ENCODE data around the gene GPR142. TPM values are rescaled to one million over a fixed set of nuclear protein-coding genes. Genes with fewer than 3 reads are reported as not detected.
A peak's percentile ranks its signal among the peaks of the same experiment; 100 is the strongest.

The GPR142 gene
- polyA plus RNA-seq, 4 donors, result 0.19 to 0.93 TPM; not detected in 2

- H3K4me1 ChIP-seq (ENCODE audit: control insufficient read depth in 3 of 3, insufficient read depth in 2 of 3, low read depth in 1 of 3, low read length in 2 of 3), result no peaks in the 10 kb centered on the region
- H3K4me3 ChIP-seq (ENCODE audit: low read depth in 1 of 3, low read length in 3 of 3), result no peak overlapping the region
- H3K27me3 ChIP-seq (ENCODE audit: control insufficient read depth in 3 of 3, insufficient read depth in 3 of 3, low read length in 3 of 3), result peaks cover 0 to 4% (median 0%) of the 10 kb centered on the region in 3 donors
- H3K27ac ChIP-seq (ENCODE audit: low read depth in 1 of 3, low read length in 2 of 3), result no peak overlapping the region
- DNase-seq (no peak), FAIRE-seq (no peak)
- WGBS, 3 donors, result 67 to 75% (median 73%) methylated on average over 4 of the region's 4 CpGs
- H3K36me3 ChIP-seq (ENCODE audit: control insufficient read depth in 3 of 3, insufficient read depth in 2 of 3, low read depth in 1 of 3, low read length in 3 of 3), result no peaks in the 10 kb centered on the region
- peaks cover 0 to 2% of the 10 kb centered on the region in 2 donors for H3K9me3 ChIP-seq (ENCODE audit: control insufficient read depth in 2 of 2, insufficient read depth in 1 of 2, low read depth in 1 of 2, low read length in 1 of 2)
Observed at GRCh38 chr17:74408815-74409214, 41.5 kb downstream of the GPR142 start.

- FAIRE-seq (no peak), DNase-seq (no peak)
- Histone ChIP-seq H3K9me3 (ENCODE audit: control insufficient read depth in 2 of 2, insufficient read depth in 1 of 2, low read depth in 1 of 2, low read length in 1 of 2) (no peaks in the 10 kb centered on the region), H3K4me1 (ENCODE audit: control insufficient read depth in 3 of 3, insufficient read depth in 2 of 3, low read depth in 1 of 3, low read length in 2 of 3) (no peaks in the 10 kb centered on the region), H3K27me3 (ENCODE audit: control insufficient read depth in 3 of 3, insufficient read depth in 3 of 3, low read length in 3 of 3) (no peaks in the 10 kb centered on the region), H3K36me3 (ENCODE audit: control insufficient read depth in 3 of 3, insufficient read depth in 2 of 3, low read depth in 1 of 3, low read length in 3 of 3) (no peaks in the 10 kb centered on the region), H3K27ac (ENCODE audit: low read depth in 1 of 3, low read length in 2 of 3) (no peak overlapping the region), H3K4me3 (ENCODE audit: low read depth in 1 of 3, low read length in 3 of 3) (no peak overlapping the region)
- WGBS, 3 donors, result 64 to 83% (median 76%) methylated on average over 4 of the region's 4 CpGs
Observed at GRCh38 chr17:74410001-74410443, 42.7 kb downstream of the GPR142 start.

- Histone ChIP-seq H3K4me3 (ENCODE audit: low read depth in 1 of 3, low read length in 3 of 3) (no peak overlapping the region), H3K36me3 (ENCODE audit: control insufficient read depth in 3 of 3, insufficient read depth in 2 of 3, low read depth in 1 of 3, low read length in 3 of 3) (no peaks in the 10 kb centered on the region), H3K27me3 (ENCODE audit: control insufficient read depth in 3 of 3, insufficient read depth in 3 of 3, low read length in 3 of 3) (no peaks in the 10 kb centered on the region), H3K27ac (ENCODE audit: low read depth in 1 of 3, low read length in 2 of 3) (no peak overlapping the region), H3K4me1 (ENCODE audit: control insufficient read depth in 3 of 3, insufficient read depth in 2 of 3, low read depth in 1 of 3, low read length in 2 of 3) (peaks cover 0 to 15% (median 6%) of the 10 kb centered on the region in 3 donors), H3K9me3 (ENCODE audit: control insufficient read depth in 2 of 2, insufficient read depth in 1 of 2, low read depth in 1 of 2, low read length in 1 of 2) (no peaks in the 10 kb centered on the region)
- WGBS, 3 donors, result 93 to 95% (median 93%) methylated on average over 8 of the region's 8 CpGs
- FAIRE-seq, result no peak
- DNase-seq, result no peak
Observed at GRCh38 chr17:74412581-74412980, 45.3 kb downstream of the GPR142 start.

GRCh38 chr17:74413491-74413890 is 46.2 kb downstream of the GPR142 start:
- WGBS, 3 donors, result 78 to 86% (median 85%) methylated on average over 7 of the region's 7 CpGs
- Histone ChIP-seq H3K27ac (ENCODE audit: low read depth in 1 of 3, low read length in 2 of 3) (no peak overlapping the region), H3K9me3 (ENCODE audit: control insufficient read depth in 2 of 2, insufficient read depth in 1 of 2, low read depth in 1 of 2, low read length in 1 of 2) (no peaks in the 10 kb centered on the region), H3K4me3 (ENCODE audit: low read depth in 1 of 3, low read length in 3 of 3) (no peak overlapping the region), H3K36me3 (ENCODE audit: control insufficient read depth in 3 of 3, insufficient read depth in 2 of 3, low read depth in 1 of 3, low read length in 3 of 3) (no peaks in the 10 kb centered on the region), H3K27me3 (ENCODE audit: control insufficient read depth in 3 of 3, insufficient read depth in 3 of 3, low read length in 3 of 3) (no peaks in the 10 kb centered on the region), H3K4me1 (ENCODE audit: control insufficient read depth in 3 of 3, insufficient read depth in 2 of 3, low read depth in 1 of 3, low read length in 2 of 3) (peaks cover 0 to 17% (median 7%) of the 10 kb centered on the region in 3 donors)
- no peak for DNase-seq
- no peak for FAIRE-seq

GRCh38 chr17:74414510-74414909 is 47.2 kb downstream of the GPR142 start:
- WGBS, 3 donors, result 77 to 81% (median 80%) methylated on average over 3 of the region's 3 CpGs
- DNase-seq (no peak), FAIRE-seq (no peak)
- Histone ChIP-seq H3K9me3 (ENCODE audit: control insufficient read depth in 2 of 2, insufficient read depth in 1 of 2, low read depth in 1 of 2, low read length in 1 of 2) (no peaks in the 10 kb centered on the region), H3K4me3 (ENCODE audit: low read depth in 1 of 3, low read length in 3 of 3) (no peak overlapping the region), H3K27me3 (ENCODE audit: control insufficient read depth in 3 of 3, insufficient read depth in 3 of 3, low read length in 3 of 3) (no peaks in the 10 kb centered on the region), H3K27ac (ENCODE audit: low read depth in 1 of 3, low read length in 2 of 3) (no peak overlapping the region), H3K36me3 (ENCODE audit: control insufficient read depth in 3 of 3, insufficient read depth in 2 of 3, low read depth in 1 of 3, low read length in 3 of 3) (no peaks in the 10 kb centered on the region), H3K4me1 (ENCODE audit: control insufficient read depth in 3 of 3, insufficient read depth in 2 of 3, low read depth in 1 of 3, low read length in 2 of 3) (peaks cover 0 to 17% (median 7%) of the 10 kb centered on the region in 3 donors)

- peak overlapping the region in 1 of 3 donors; percentile 17 for H3K27ac ChIP-seq (ENCODE audit: low read depth in 1 of 3, low read length in 2 of 3)
- no peaks in the 10 kb centered on the region for H3K9me3 ChIP-seq (ENCODE audit: control insufficient read depth in 2 of 2, insufficient read depth in 1 of 2, low read depth in 1 of 2, low read length in 1 of 2)
- 49 to 76% (median 59%) methylated on average over 13 of the region's 13 CpGs for WGBS, 3 donors
- FAIRE-seq (no peak), DNase-seq (peak; percentile 59 to 79)
- H3K4me1 ChIP-seq (ENCODE audit: control insufficient read depth in 3 of 3, insufficient read depth in 2 of 3, low read depth in 1 of 3, low read length in 2 of 3), result peaks cover 0 to 22% (median 7%) of the 10 kb centered on the region in 3 donors
- H3K4me3 ChIP-seq (ENCODE audit: low read depth in 1 of 3, low read length in 3 of 3), result no peak overlapping the region
- H3K36me3 ChIP-seq (ENCODE audit: control insufficient read depth in 3 of 3, insufficient read depth in 2 of 3, low read depth in 1 of 3, low read length in 3 of 3), result no peaks in the 10 kb centered on the region
- H3K27me3 ChIP-seq (ENCODE audit: control insufficient read depth in 3 of 3, insufficient read depth in 3 of 3, low read length in 3 of 3), result no peaks in the 10 kb centered on the region
Observed at GRCh38 chr17:74415608-74416396, 48.5 kb downstream of the GPR142 start.

GRCh38 chr17:74417178-74418045 is 50.1 kb downstream of the GPR142 start:
- Histone ChIP-seq H3K27ac (ENCODE audit: low read depth in 1 of 3, low read length in 2 of 3) (peak overlapping the region in 2 of 3 donors; percentile 63 to 68), H3K27me3 (ENCODE audit: control insufficient read depth in 3 of 3, insufficient read depth in 3 of 3, low read length in 3 of 3) (no peaks in the 10 kb centered on the region), H3K4me3 (ENCODE audit: low read depth in 1 of 3, low read length in 3 of 3) (no peak overlapping the region), H3K4me1 (ENCODE audit: control insufficient read depth in 3 of 3, insufficient read depth in 2 of 3, low read depth in 1 of 3, low read length in 2 of 3) (peaks cover 0 to 22% (median 7%) of the 10 kb centered on the region in 3 donors), H3K36me3 (ENCODE audit: control insufficient read depth in 3 of 3, insufficient read depth in 2 of 3, low read depth in 1 of 3, low read length in 3 of 3) (no peaks in the 10 kb centered on the region), H3K9me3 (ENCODE audit: control insufficient read depth in 2 of 2, insufficient read depth in 1 of 2, low read depth in 1 of 2, low read length in 1 of 2) (no peaks in the 10 kb centered on the region)
- WGBS, 3 donors, result 24 to 57% (median 38%) methylated on average over 12 of the region's 12 CpGs
- FAIRE-seq (no peak), DNase-seq (peak; percentile 57 to 94)

GRCh38 chr17:74419928-74420411 is 52.7 kb downstream of the GPR142 start:
- Histone ChIP-seq H3K27me3 (ENCODE audit: control insufficient read depth in 3 of 3, insufficient read depth in 3 of 3, low read length in 3 of 3) (no peaks in the 10 kb centered on the region), H3K9me3 (ENCODE audit: control insufficient read depth in 2 of 2, insufficient read depth in 1 of 2, low read depth in 1 of 2, low read length in 1 of 2) (peaks cover 0 to 5% of the 10 kb centered on the region in 2 donors), H3K36me3 (ENCODE audit: control insufficient read depth in 3 of 3, insufficient read depth in 2 of 3, low read depth in 1 of 3, low read length in 3 of 3) (no peaks in the 10 kb centered on the region), H3K27ac (ENCODE audit: low read depth in 1 of 3, low read length in 2 of 3) (peak overlapping the region in 2 of 3 donors; percentile 42 to 52), H3K4me3 (ENCODE audit: low read depth in 1 of 3, low read length in 3 of 3) (no peak overlapping the region), H3K4me1 (ENCODE audit: control insufficient read depth in 3 of 3, insufficient read depth in 2 of 3, low read depth in 1 of 3, low read length in 2 of 3) (peaks cover 0 to 29% (median 9%) of the 10 kb centered on the region in 3 donors)
- 16 to 68% (median 36%) methylated on average over 10 of the region's 10 CpGs for WGBS, 3 donors
- DNase-seq, result peak; percentile 68 to 85
- FAIRE-seq, result no peak

All from small intestine (tissue), 7 donors.